ENCODE data around the gene CYB561A3.

CYB561A3 gene

DNA sequence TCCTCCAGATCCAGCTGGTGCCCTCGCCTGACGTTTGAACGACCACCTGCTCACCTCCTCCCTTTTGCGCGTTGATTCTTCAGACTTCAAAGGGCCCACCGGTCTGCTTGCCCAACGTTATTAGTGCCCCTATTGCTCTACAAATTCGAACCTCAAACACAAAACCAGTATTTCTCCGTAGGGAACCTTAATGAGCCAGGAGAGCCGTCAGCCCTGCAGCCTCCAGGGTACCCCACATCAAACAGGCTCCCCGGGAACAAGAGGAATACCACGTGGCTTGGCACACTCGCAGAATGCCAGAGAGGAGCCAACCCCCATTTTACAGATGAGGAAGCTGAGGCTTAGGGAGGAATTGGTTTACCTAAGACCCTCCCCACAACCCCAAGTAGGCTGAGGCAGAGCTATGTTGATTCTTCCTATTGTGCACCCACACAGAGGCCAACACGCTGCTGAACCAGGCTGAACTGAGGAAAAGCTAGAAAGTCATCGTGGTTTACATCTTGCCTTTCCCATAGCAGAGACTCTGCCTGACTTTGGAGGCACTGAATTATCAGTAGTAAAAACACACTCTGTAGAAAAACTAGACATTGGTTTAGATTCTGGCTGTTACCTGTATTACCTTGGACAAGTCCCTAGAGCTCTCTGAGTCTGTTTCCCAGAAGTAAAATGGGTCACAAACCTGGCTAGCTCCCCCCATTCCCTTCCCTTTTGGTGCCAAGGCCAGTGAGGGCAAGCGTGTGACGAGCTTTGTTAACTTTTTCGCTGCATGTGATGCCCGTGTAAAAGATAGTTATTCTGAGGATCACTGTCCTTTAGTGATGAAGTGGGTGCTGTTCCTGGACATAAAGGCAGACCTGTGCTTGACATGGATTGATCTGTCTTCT lies 27.9 kb downstream of the CYB561A3 start:
- Histone ChIP-seq H3K9me3 (ENCODE audit: severe bottlenecking) (no peaks in the 10 kb centered on the region), H3K4me3 (ENCODE audit: severe bottlenecking) (peak overlapping the region; percentile 90), H3K27ac (ENCODE audit: poor library complexity, severe bottlenecking) (peak overlapping the region; percentile 52), H3K27me3 (ENCODE audit: insufficient read depth, poor library complexity, severe bottlenecking) (no peaks in the 10 kb centered on the region), H3K36me3 (ENCODE audit: low read depth) (peaks cover 30% of the 10 kb centered on the region), H3K4me1 (ENCODE audit: insufficient read depth, poor library complexity, severe bottlenecking) (peaks cover 16% of the 10 kb centered on the region)
- DNase-seq (ENCODE audit: low spot score): no peak
- no peak for ATAC-seq (ENCODE audit: low read depth)
- TF ChIP-seq, protein P1, sequence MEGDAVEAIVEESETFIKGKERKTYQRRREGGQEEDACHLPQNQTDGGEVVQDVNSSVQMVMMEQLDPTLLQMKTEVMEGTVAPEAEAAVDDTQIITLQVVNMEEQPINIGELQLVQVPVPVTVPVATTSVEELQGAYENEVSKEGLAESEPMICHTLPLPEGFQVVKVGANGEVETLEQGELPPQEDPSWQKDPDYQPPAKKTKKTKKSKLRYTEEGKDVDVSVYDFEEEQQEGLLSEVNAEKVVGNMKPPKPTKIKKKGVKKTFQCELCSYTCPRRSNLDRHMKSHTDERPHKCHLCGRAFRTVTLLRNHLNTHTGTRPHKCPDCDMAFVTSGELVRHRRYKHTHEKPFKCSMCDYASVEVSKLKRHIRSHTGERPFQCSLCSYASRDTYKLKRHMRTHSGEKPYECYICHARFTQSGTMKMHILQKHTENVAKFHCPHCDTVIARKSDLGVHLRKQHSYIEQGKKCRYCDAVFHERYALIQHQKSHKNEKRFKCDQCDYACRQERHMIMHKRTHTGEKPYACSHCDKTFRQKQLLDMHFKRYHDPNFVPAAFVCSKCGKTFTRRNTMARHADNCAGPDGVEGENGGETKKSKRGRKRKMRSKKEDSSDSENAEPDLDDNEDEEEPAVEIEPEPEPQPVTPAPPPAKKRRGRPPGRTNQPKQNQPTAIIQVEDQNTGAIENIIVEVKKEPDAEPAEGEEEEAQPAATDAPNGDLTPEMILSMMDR (IDR thresholded peaks at IDR 0.05; ENCODE audit: poor library complexity, severe bottlenecking): no peak

DNA sequence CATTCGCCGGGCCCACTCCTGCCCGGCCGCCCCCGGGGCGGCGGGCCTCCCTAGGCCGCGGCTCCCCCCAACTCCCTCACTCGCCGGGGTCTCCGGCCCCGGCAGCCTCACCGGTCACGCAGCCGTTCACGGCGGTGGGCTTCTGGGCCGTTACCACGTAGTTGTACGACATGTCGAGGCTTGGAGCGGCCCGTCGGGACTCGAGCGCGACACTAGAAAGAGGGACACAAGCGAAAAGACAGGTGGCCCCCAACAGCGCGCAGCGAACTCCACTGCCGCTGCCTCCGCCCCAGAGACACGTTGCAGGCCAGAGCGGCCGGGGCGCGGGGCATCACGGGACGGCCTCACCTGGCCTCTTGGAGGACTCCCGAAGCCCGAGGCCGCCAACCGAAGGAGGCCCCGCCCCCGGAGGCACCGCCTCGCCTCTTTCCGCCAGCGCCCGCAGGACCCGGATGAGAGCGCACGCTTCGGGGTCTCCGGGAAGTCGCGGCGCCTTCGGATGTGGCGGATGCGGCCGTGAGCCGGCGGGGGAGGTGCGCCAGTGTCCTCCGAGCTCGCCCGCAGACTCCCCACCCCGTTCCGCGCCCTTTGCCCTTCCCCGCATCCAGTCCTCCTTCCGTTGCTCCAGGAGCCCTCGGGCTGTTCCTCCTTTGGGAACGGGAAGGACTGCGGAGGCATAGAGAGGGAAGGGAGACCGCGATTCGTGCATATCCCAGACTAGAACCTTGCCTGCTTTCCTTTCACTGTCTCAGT lies 28.7 kb downstream of the CYB561A3 start, which contains the start of the genes DDB1 and TKFC:
TSS of gene DDB1 (minus strand) at position 309 of the 753 bp plus-strand sequence. CDS start at position 172, 137 bp downstream.
TSS of gene TKFC (plus strand) at position 432 of the 753 bp plus-strand sequence. CDS start 1,501 bp downstream, outside the sequence.
- Histone ChIP-seq H3K4me1 (ENCODE audit: insufficient read depth, poor library complexity, severe bottlenecking) (peaks cover 16% of the 10 kb centered on the region), H3K9me3 (ENCODE audit: severe bottlenecking) (no peaks in the 10 kb centered on the region), H3K27me3 (ENCODE audit: insufficient read depth, poor library complexity, severe bottlenecking) (no peaks in the 10 kb centered on the region), H3K36me3 (ENCODE audit: low read depth) (peaks cover 32% of the 10 kb centered on the region), H3K4me3 (ENCODE audit: severe bottlenecking) (peak within 1 kb of the TSS; percentile 90), H3K27ac (ENCODE audit: poor library complexity, severe bottlenecking) (peak within 1 kb of the TSS; percentile 52)
- ATAC-seq (ENCODE audit: low read depth) (peak; percentile 90), DNase-seq (ENCODE audit: low spot score) (peak; percentile 96)
- TF ChIP-seq, protein P1 (IDR thresholded peaks at IDR 0.05; ENCODE audit: poor library complexity, severe bottlenecking): no peak

DNA sequence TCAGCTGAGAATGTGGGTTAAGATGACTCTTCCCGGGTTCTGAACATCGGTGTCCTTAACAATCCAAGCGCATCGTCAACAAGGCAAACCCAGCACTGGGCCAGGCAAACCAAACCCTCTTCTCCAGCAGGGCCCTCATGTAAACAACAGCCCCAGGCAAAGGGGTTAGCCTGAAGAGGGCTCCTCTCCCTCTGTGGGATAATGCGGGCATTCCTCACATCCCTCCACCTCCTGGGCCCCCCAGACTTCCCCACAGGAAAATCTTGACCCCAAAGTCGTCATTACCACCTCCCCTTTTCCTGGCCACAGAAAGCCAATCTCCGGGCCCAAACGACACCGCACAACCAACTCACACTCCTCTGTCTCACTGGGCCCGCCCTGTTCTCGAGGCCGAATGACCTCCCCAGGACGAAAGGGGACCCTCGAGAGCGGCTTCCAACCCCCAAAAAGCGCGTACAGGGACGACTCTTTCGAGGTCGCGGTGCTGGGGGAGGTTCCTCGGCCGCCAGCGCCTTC lies 29.3 kb downstream of the CYB561A3 start:
- DNase-seq (ENCODE audit: low spot score): no peak
- no peaks in the 10 kb centered on the region for H3K9me3 ChIP-seq (ENCODE audit: severe bottlenecking)
- H3K27ac ChIP-seq (ENCODE audit: poor library complexity, severe bottlenecking): peak overlapping the region; percentile 52
- peaks cover 16% of the 10 kb centered on the region for H3K4me1 ChIP-seq (ENCODE audit: insufficient read depth, poor library complexity, severe bottlenecking)
- no peaks in the 10 kb centered on the region for H3K27me3 ChIP-seq (ENCODE audit: insufficient read depth, poor library complexity, severe bottlenecking)
- peaks cover 38% of the 10 kb centered on the region for H3K36me3 ChIP-seq (ENCODE audit: low read depth)
- ATAC-seq (ENCODE audit: low read depth): peak; percentile 12; the same call in 1 of the 3 replicates
- TF ChIP-seq, protein P1 (IDR thresholded peaks at IDR 0.05; ENCODE audit: poor library complexity, severe bottlenecking): no peak
- H3K4me3 ChIP-seq (ENCODE audit: severe bottlenecking): peak overlapping the region; percentile 90

DNA sequence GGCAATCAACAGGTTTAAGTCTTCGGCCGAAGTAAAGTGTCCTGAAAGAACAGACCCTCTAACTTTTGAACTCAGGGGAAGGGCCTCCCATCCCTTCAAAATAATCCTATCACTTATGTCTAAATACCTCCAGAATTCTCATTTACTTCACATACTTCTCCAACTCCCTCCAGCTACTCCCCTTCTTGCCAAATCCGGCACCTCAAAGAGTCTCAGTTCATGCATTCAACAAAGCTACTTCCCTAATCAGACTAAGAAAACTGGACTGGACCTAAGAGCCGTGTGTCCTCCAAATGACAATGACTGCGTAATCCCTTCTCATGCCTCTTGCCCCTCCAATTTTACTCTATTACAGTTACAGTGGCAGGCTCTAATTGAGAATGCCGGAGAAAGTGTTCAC lies 30.0 kb downstream of the CYB561A3 start:
- ATAC-seq (ENCODE audit: low read depth) (no peak), DNase-seq (ENCODE audit: low spot score) (no peak)
- Histone ChIP-seq H3K27me3 (ENCODE audit: insufficient read depth, poor library complexity, severe bottlenecking) (no peaks in the 10 kb centered on the region), H3K4me3 (ENCODE audit: severe bottlenecking) (peak overlapping the region; percentile 90), H3K27ac (ENCODE audit: poor library complexity, severe bottlenecking) (no peak overlapping the region), H3K36me3 (ENCODE audit: low read depth) (peaks cover 45% of the 10 kb centered on the region), H3K9me3 (ENCODE audit: severe bottlenecking) (no peaks in the 10 kb centered on the region), H3K4me1 (ENCODE audit: insufficient read depth, poor library complexity, severe bottlenecking) (peaks cover 16% of the 10 kb centered on the region)
- TF ChIP-seq, protein P1 (IDR thresholded peaks at IDR 0.05; ENCODE audit: poor library complexity, severe bottlenecking): no peak

Data from RWPE2 (cell line).